ENCODE results near the gene GID8.

Gene GID8

DNA sequence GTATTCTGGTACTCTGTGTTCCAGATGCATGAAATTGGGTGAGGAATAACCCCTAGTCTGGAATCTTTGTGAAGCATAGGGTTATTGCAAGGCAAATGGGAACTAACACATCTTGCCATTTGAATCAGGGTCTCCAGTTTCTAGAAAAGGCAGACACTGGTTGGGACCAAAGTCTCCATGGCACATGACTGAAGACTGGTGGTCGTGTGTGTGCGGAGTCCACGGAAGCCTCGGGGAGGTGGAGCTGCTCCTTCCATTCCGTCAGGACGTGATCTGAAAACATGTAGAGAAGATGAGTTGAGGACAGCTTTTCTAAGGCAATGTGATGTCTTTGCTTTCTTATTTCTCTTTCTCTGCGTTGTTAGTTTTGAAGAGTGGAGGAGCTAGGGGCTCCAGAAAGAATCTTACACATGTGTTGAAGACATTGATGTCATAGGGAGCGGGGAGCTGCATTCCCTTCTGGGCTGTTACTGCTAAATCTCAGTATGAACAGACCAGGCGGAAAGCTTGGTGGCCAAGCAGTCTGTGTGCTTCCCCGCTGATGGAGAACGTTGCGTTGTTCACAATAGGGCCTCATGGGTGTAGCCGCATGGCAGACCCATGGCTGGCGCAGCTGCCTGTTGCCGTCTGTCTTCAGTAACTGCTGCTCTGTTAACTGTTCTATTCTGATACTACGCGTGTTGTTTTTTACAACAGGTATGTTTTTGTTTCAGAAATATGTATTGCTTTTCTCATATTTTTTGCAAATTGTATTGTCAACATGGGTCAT, 9.8 kb downstream of the GID8 start:
- Histone ChIP-seq H3K4me3 (no peak overlapping the region), H3K36me3 (peaks cover 87% of the 10 kb centered on the region), H3K9ac (no peak overlapping the region), H3K27me3 (no peaks in the 10 kb centered on the region), H3K27ac (no peak overlapping the region), H3K4me1 (peaks cover 30% of the 10 kb centered on the region), H4K20me1 (peaks cover 42% of the 10 kb centered on the region), H3K4me2 (no peak overlapping the region), H3K9me3 (peaks cover 10% of the 10 kb centered on the region; the same call in 1 of the 2 replicates)
- TF ChIP-seq Cebpa-rat (IDR thresholded peaks at IDR 0.05): no peak

GRCh38 chr20:62949153-62949821, 11.3 kb downstream of the GID8 start:
- no peak overlapping the region for H3K9ac ChIP-seq
- H3K36me3 ChIP-seq: peaks cover 71% of the 10 kb centered on the region
- no peak overlapping the region for H3K4me3 ChIP-seq
- no peak for TF ChIP-seq Cebpa-rat (IDR thresholded peaks at IDR 0.05)
- H4K20me1 ChIP-seq: peaks cover 27% of the 10 kb centered on the region
- peaks cover 10% of the 10 kb centered on the region; the same call in 1 of the 2 replicates for H3K9me3 ChIP-seq
- H3K4me2 ChIP-seq: no peak overlapping the region
- no peak overlapping the region for H3K27ac ChIP-seq
- no peaks in the 10 kb centered on the region for H3K27me3 ChIP-seq
- H3K4me1 ChIP-seq: peaks cover 39% of the 10 kb centered on the region

DNA sequence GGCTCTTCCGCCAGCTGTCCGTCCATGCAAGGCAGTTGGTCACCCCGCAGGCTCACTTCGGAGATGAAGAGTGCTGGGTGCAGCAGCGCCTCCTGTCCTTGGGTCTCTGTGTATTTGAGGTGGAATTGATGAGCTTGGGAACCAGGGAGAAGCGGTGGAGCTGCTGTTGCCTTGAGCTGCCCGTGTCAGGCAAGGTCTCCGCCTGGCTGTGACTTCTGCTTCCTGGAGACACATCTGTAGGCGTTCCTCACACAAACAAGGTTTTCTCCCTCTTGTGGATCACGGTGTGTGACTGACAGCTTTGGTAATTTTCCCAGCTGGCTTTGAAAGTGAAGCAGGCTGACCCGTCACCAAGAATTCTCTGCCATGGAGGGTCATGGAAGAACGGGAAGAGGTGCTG, 12.0 kb downstream of the GID8 start:
- no peak overlapping the region for H3K9ac ChIP-seq
- H3K4me2 ChIP-seq: no peak overlapping the region
- TF ChIP-seq Cebpa-rat (IDR thresholded peaks at IDR 0.05): no peak
- H3K36me3 ChIP-seq: peaks cover 64% of the 10 kb centered on the region
- peaks cover 10% of the 10 kb centered on the region; the same call in 1 of the 2 replicates for H3K9me3 ChIP-seq
- peaks cover 26% of the 10 kb centered on the region for H4K20me1 ChIP-seq
- no peaks in the 10 kb centered on the region for H3K27me3 ChIP-seq
- no peak overlapping the region for H3K27ac ChIP-seq
- peaks cover 45% of the 10 kb centered on the region for H3K4me1 ChIP-seq
- no peak overlapping the region for H3K4me3 ChIP-seq

DNA sequence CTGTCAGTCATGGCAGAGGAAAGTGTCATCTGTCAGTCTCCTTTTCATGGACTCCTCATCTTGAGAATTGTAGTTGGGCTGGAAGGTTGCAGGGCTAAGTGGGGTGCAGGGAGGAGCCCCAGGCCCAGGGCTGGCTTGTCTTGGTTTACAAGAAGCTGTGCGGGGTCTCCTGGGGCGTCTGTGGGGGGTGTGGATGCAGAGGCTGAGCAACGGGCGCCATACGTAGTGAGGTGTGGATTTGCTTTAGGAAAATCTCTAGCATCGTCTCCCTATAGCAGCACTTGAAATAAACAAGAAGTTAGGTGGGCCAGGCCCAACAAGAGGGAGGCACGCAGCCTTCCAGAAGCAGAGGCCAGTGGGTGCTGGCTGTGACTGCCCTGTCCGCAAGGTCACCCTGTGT, 12.8 kb downstream of the GID8 start:
- Histone ChIP-seq H4K20me1 (peaks cover 27% of the 10 kb centered on the region), H3K27me3 (no peaks in the 10 kb centered on the region), H3K9me3 (peaks cover 10% of the 10 kb centered on the region; the same call in 1 of the 2 replicates), H3K36me3 (peaks cover 60% of the 10 kb centered on the region), H3K27ac (no peak overlapping the region), H3K9ac (no peak overlapping the region), H3K4me3 (no peak overlapping the region), H3K4me1 (peaks cover 53% of the 10 kb centered on the region), H3K4me2 (no peak overlapping the region)
- no peak for TF ChIP-seq Cebpa-rat (IDR thresholded peaks at IDR 0.05)

- H3K4me3 ChIP-seq: peak overlapping the region; percentile 76; the same call in 1 of the 2 replicates
- no peaks in the 10 kb centered on the region for H3K27me3 ChIP-seq
- H3K36me3 ChIP-seq: peaks cover 60% of the 10 kb centered on the region
- peak overlapping the region; percentile 100 for H3K4me2 ChIP-seq
- H3K27ac ChIP-seq: peak overlapping the region; percentile 96
- TF ChIP-seq Cebpa-rat (IDR thresholded peaks at IDR 0.05): no peak
- peaks cover 59% of the 10 kb centered on the region for H3K4me1 ChIP-seq
- H3K9ac ChIP-seq: peak overlapping the region; percentile 92
- H3K9me3 ChIP-seq: peaks cover 10% of the 10 kb centered on the region; the same call in 1 of the 2 replicates
- peaks cover 27% of the 10 kb centered on the region for H4K20me1 ChIP-seq
Measured at GRCh38 chr20:62951143-62951895, 13.4 kb downstream of the GID8 start.

- peaks cover 65% of the 10 kb centered on the region for H3K4me1 ChIP-seq
- H3K9me3 ChIP-seq: peaks cover 10% of the 10 kb centered on the region; the same call in 1 of the 2 replicates
- peak overlapping the region; percentile 96 for H3K27ac ChIP-seq
- H3K27me3 ChIP-seq: no peaks in the 10 kb centered on the region
- H4K20me1 ChIP-seq: peaks cover 32% of the 10 kb centered on the region
- H3K36me3 ChIP-seq: peaks cover 60% of the 10 kb centered on the region
- peak overlapping the region; percentile 100 for H3K4me2 ChIP-seq
- peak overlapping the region; percentile 92 for H3K9ac ChIP-seq
- no peak for TF ChIP-seq Cebpa-rat (IDR thresholded peaks at IDR 0.05)
- H3K4me3 ChIP-seq: peak overlapping the region; percentile 76
Measured at GRCh38 chr20:62951896-62952372, 14.0 kb downstream of the GID8 start.

DNA sequence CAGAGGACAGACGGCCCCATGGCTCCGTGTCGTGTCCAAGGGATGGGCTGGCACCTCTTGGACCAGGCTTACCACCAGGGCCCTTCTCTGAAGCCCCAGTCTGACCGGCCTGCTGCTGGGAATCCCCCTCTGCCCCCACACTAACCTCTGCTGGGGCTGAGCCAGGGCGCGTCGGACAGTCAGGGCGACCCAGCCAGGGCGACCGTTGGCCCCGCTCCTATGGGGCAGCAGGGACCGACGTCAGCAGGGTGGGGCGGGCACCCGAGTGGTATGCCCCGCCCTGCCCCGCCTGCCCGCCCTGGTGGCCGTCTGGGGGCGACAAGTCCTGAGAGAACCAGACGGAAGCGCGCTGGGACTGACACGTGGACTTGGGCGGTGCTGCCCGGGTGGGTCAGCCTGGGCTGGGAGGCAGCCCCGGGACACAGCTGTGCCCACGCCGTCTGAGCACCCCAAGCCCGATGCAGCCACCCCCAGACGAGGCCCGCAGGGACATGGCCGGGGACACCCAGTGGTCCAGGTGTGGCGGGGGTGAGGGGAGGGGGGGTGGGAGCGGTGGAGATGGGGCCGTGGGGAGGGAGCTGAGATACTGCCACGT, 14.5 kb downstream of the GID8 start, which contains the start of gene SLC17A9:
Gene SLC17A9, plus strand, starts transcription at position 337 of the 595 bp plus-strand sequence. Its CDS starts 122 bp downstream, at position 459.
- Histone ChIP-seq H3K36me3 (peaks cover 60% of the 10 kb centered on the region), H3K4me2 (peak within 1 kb of the TSS; percentile 100), H3K27ac (peak within 1 kb of the TSS; percentile 96), H3K4me1 (peaks cover 71% of the 10 kb centered on the region), H3K4me3 (peak within 1 kb of the TSS; percentile 76), H3K9ac (peak within 1 kb of the TSS; percentile 92), H4K20me1 (peaks cover 37% of the 10 kb centered on the region), H3K9me3 (peaks cover 10% of the 10 kb centered on the region; the same call in 1 of the 2 replicates), H3K27me3 (no peaks in the 10 kb centered on the region)
- no peak for TF ChIP-seq Cebpa-rat (IDR thresholded peaks at IDR 0.05)

DNA sequence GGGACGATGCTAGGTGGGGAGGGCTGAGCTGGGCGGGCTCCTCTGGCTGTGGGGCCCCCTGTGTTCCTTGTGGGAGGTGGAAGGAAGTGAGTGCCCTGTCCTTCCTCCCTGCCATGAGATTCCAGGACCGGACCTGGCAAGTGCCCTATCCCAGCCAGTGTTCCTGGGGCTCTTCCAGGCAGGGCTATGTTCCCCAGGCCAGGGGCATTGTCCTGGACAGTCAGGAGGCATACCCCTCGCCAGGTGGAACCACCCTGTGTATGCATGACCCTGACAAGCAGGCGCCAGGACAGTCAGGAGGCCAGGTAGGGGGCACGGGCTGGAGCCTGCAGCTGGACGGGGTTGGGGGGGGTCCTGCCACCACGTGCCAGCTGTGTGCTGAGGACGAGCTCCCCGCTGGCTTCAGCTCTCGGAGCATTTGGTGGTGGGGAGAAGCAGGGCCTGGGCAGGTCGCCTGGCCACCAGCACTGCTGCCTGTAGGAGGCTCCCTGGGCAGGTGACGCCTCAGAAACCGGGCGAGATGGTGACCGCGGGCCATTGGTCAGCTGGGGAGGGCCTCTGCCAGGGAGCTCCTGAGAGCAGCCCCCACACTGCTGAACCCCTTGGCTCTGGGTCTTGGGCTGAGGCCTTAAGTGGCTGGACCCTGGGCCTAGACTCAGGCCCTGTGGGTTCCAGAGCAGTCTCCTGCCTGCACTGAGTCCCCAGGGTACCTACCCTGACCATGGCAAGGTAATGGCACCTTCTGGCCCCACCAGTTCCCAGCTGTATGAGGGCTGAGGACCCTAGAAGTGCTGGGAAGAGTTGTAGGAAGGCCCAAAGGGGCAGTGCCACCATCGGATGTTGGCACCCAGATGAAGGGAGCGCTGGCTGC, 15.3 kb downstream of the GID8 start:
- H3K4me2 ChIP-seq: peak overlapping the region; percentile 100
- H3K27ac ChIP-seq: peak overlapping the region; percentile 96
- peaks cover 44% of the 10 kb centered on the region for H4K20me1 ChIP-seq
- H3K4me3 ChIP-seq: peak overlapping the region; percentile 76
- no peaks in the 10 kb centered on the region for H3K27me3 ChIP-seq
- TF ChIP-seq Cebpa-rat (IDR thresholded peaks at IDR 0.05): no peak
- H3K4me1 ChIP-seq: peaks cover 78% of the 10 kb centered on the region
- H3K9me3 ChIP-seq: peaks cover 10% of the 10 kb centered on the region; the same call in 1 of the 2 replicates
- peak overlapping the region; percentile 92 for H3K9ac ChIP-seq
- H3K36me3 ChIP-seq: peaks cover 60% of the 10 kb centered on the region

Data from BLaER1 (cell line).